Middle frontal gyrus (tissue), 1 donor: Measurements from ENCODE around the gene ABL1.

Experiments used
- DNase-seq: peaks from one replicate; pipeline ENCODE4 v3.0.0-alpha.2; 2015; ENCODE audit warnings: low spot score; ENCODE audit errors: extremely low spot score

The ABL1 gene

DNA sequence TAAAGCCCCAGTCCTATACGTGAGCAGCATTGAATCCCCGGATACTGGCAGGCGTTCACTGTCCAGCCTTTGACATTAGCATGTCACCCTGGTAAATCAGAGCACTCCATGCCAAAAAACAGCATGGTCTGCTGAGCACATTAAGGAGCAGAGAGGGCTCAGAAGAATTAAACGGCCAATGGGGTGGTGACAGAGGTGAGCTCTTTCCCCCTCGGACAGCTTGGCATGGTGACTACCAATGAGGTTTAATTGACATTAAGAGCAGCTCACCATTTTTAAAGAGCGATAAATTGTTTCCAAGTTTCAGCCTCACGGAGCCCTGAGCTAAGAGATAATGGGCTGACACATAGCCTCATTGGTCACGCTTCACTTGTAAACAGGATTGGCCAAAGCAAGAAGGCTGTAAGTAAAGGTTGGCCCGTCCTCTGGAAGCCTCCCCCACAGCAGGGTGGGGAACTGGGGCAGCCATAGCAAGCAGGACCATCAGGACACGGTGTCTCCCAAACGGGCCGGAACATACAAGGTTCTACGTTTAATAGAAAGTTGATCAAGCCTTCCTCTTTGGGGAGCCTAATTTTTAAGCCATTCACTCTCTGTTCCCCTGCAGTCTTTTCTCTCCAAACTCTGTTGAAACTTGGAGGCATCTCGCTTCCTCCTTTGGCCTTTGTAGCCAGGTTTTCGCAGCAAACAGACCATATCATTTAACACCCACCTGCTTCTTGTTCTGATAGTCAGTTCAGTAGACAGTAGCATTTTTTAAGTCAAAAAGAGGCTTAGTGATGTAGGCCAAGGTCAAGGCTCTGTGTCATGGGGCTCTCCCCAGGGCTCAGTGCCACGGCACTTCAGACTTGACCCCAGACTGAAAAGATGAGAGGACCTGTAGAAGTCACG is 35.7 kb downstream of the ABL1 start:
- DNase-seq = no peak

DNA sequence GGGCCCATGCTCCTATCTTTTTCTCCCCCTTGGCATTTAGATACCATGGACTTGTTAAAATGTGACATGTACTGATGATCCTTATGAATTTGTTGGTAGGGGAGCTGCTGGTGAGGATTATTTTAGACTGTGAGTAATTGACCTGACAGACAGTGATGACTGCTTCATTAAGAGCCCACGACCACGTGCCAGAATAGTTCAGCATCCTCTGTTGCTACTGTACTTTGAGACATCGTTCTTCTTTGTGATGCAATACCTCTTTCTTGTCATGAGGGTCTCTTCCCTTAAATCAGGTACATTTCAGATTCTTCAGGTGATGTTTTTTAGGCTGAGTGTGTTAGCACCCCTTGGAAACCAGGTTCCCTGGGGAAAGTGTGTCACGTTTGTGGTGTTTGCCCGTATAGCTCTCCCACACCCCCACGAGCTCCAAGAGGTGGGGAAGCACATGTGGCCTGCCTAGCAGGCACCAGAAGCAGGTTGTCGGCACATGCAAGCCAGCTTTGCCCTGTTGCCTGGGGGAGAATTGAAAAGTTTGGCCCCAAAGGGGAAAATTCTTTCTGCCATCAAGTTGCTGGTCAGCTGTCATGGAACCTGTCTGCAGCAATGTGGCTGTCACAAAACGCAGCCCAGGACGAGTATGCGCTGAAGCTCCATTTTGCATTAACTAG is 36.5 kb downstream of the ABL1 start:
- no peak for DNase-seq

DNA sequence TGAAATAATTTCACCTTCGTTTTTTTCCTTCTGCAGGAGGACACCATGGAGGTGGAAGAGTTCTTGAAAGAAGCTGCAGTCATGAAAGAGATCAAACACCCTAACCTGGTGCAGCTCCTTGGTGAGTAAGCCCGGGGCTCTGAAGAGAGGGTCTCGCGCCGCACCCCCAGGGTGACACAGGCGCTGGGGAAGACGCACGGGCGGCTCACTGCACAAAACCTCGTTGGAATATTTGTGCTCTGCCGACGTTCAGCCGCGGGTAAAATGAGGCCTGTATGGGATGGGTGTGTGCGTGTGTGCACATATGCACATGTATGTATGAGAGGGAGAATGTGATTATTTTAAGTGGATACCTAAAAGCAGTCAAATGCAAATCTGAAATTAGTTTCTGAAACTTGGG is 37.0 kb downstream of the ABL1 start:
- no peak for DNase-seq

DNA sequence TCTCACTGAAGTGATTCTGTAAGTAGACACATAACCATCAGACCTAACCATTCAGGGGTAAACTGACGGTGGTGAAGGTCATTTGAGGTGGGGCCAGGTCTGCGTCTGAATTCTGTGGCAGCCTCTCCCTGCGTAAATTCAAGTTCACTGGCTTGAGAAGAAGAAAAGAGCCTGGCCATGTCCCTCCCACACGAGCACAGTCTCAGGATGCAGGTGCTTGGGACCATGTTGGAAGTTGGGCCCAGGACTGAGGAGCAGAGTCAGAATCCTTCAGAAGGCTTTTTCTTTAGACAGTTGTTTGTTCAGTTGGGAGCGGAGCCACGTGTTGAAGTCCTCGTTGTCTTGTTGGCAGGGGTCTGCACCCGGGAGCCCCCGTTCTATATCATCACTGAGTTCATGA is 37.5 kb downstream of the ABL1 start:
- DNase-seq = no peak

DNA sequence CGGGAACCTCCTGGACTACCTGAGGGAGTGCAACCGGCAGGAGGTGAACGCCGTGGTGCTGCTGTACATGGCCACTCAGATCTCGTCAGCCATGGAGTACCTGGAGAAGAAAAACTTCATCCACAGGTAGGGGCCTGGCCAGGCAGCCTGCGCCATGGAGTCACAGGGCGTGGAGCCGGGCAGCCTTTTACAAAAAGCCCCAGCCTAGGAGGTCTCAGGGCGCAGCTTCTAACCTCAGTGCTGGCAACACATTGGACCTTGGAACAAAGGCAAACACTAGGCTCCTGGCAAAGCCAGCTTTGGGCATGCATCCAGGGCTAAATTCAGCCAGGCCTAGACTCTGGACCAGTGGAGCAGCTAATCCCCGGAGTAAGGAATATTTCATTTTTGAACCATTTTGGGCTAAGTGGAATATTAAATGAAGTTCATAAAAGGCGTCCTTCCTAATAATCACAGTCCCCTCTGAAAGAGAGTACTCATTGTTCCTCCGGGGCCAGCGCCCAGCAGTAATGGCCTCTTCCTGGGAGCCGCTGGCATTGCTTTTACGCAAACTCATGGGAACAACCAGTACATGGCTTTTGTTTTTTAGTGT is 38.0 kb downstream of the ABL1 start:
- no peak for DNase-seq

DNA sequence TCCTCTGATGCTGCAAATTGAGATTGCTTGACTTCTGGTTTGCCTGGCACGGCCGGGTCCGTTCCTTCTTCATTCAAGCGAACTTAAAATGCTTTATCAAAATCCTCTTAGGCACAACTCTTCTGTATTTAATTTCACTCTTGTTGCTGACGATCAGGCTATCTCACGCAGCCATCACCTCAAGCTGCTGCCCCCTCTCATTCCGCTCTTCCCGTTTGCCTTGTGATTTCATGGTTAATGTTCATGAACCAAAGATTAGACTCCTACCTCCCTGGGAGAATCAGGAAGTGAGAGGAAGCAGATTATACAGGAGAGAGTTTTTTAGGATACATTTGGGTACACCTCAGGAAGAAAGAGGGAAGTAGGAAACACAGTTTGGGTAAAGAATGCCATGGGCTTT is 38.9 kb downstream of the ABL1 start:
- DNase-seq = no peak

DNA sequence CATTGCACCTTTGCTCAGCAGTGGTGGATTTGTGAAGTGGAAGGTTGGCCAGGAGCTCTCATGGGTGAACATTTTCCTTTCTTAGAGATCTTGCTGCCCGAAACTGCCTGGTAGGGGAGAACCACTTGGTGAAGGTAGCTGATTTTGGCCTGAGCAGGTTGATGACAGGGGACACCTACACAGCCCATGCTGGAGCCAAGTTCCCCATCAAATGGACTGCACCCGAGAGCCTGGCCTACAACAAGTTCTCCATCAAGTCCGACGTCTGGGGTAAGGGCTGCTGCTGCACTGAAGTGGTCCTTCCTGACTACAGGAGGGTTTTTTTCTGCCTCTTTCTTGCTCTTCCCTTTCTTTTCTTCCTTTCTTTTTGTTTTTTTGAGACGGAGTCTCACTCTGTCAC is 39.7 kb downstream of the ABL1 start:
- no peak for DNase-seq

DNA sequence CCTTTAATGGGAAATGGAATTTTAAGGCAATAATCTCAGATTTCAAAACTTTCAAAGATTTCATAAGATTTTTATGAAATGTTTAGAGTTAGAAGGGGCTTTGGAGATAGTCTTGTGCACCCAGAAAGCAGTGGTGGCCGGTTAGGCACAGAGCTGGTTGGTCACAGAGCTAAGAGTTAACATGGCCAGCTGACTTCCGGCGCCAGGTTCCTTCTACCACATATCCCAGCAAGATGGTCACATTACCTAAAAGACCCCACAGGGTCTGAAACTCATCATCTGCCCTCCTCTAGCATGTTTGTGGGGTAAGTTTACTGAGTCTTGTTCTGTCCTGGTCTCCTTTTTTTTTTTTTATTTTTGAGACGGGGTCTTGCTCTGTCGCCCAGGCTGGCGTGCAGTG is 42.2 kb downstream of the ABL1 start:
- DNase-seq = no peak

DNA sequence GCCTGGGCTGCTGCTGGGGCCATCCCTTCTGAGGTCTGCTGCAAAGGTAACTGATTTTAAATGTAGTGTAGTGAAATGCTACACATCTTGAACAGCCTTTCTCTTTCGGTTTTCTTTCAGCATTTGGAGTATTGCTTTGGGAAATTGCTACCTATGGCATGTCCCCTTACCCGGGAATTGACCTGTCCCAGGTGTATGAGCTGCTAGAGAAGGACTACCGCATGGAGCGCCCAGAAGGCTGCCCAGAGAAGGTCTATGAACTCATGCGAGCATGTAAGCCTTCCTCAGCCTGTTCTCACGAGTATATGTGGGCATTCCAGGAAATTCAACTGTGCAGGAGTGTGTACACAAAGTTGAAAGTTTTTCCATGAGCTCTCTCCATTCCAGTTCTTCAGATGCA is 43.2 kb downstream of the ABL1 start:
- no peak for DNase-seq

DNA sequence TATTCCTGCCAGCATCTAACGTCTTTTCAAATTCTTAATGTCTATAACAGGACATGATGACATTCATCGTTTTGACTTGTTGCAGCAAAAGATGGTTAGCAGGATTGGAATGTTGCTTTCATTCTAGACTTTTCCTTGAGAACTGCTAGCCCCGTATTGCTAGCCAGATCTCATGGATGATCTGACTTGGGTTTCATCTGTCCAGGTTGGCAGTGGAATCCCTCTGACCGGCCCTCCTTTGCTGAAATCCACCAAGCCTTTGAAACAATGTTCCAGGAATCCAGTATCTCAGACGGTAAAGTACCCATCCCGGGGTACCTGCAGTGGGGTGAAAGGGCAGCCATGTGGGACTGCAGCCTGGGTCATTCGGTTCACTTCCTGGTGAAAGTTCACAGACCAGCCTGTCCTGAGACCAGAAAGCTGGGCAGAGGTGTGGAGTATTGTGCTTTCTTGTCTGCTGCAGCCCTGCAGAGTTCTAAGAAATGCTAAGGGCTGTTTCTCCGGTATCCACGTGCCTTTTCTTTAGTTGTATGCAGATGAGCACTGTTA is 44.9 kb downstream of the ABL1 start:
- DNase-seq = no peak

DNA sequence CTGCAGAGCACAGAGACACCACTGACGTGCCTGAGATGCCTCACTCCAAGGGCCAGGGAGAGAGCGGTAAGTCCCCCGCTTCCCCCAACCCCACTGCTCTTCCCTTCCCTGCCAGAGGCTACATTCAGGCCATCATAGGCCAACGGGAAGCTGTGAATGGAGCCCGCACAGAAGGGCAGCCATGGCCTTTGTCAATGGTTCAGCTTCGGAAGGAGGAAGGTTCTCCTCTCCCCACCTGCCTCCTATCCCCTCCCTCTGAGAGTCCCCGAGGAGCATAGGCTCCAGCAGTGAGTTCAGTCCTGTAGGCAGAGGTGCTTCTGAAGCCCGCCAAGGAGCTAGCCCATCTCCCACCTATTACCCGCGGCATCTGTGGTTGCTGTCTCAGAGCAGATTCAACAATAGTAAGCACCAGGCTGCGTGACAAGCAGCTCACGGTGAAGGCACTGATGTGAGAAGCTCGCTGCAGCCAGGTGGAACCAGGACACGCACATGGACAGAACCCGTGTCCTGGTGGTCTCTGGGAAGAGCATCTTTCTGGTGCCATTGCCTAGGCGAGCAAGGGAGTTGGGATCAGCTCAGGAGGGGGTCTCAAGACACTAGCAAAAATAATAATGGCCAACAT is 45.7 kb downstream of the ABL1 start:
- DNase-seq = no peak

DNA sequence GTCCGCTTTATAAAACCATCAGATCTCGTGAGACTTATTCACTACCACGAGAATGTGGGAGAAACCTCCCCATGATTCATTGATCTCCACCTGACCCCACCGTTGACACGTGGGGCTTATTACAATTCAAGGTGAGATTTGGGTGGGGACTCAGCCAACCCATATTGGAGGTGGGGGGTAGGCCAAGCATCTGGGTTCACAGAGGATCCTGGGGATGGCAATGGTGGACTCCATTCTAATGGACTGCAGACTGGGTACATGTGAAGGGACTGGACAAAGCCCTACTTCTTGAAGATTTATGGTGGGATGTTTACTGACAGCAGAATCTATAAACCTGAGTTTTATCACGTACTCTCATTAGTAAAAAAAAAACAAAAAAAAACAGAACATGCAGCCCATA is 46.5 kb downstream of the ABL1 start:
- DNase-seq = no peak

DNA sequence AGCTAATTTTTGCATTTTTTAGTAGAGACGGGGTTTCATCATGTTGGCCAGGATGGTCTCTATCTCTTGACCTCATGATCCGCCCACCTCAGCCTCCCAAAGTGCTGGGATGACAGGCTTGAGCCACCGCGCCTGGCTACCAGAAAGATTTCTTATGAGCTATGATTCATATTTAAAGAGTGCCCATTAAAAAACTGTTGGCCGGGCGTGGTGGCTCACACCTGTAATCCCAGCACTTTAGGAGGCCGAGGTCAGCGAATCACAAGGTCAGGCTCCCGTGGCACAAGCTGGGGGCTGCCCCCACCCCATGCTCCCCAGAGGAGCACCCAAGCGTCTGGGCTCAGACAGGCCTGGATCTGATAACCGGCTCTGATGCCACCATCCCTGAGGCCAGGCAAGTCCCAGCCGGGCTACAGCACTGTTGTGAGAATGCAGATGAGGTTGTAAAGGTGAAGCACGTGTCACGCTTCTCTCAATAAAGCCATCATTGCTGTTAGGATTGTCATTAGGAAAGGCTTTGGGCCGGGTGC is 47.7 kb downstream of the ABL1 start:
- DNase-seq = no peak

DNA sequence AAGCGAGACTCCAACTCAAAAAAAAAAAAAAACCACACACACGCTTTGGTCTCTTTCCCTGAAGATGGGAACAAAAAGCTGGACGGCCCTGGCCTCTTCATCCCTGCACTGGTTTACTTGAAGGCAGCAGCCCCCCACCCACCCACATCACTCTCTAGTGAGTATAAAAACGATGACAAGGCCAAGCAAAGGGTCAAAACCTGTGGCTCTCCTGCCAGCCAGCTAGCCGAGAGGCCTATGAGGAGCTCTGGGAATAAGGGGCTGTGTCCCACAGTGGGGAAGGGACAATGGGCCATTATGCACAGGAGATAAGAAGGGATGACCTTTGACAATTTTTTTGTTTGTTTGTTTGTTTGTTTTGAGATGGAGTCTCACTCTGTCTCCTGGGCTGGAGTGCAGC is 48.4 kb downstream of the ABL1 start:
- no peak for DNase-seq

DNA sequence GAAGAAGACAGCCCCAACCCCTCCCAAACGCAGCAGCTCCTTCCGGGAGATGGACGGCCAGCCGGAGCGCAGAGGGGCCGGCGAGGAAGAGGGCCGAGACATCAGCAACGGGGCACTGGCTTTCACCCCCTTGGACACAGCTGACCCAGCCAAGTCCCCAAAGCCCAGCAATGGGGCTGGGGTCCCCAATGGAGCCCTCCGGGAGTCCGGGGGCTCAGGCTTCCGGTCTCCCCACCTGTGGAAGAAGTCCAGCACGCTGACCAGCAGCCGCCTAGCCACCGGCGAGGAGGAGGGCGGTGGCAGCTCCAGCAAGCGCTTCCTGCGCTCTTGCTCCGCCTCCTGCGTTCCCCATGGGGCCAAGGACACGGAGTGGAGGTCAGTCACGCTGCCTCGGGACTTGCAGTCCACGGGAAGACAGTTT is 49.1 kb downstream of the ABL1 start:
- DNase-seq = no peak

DNA sequence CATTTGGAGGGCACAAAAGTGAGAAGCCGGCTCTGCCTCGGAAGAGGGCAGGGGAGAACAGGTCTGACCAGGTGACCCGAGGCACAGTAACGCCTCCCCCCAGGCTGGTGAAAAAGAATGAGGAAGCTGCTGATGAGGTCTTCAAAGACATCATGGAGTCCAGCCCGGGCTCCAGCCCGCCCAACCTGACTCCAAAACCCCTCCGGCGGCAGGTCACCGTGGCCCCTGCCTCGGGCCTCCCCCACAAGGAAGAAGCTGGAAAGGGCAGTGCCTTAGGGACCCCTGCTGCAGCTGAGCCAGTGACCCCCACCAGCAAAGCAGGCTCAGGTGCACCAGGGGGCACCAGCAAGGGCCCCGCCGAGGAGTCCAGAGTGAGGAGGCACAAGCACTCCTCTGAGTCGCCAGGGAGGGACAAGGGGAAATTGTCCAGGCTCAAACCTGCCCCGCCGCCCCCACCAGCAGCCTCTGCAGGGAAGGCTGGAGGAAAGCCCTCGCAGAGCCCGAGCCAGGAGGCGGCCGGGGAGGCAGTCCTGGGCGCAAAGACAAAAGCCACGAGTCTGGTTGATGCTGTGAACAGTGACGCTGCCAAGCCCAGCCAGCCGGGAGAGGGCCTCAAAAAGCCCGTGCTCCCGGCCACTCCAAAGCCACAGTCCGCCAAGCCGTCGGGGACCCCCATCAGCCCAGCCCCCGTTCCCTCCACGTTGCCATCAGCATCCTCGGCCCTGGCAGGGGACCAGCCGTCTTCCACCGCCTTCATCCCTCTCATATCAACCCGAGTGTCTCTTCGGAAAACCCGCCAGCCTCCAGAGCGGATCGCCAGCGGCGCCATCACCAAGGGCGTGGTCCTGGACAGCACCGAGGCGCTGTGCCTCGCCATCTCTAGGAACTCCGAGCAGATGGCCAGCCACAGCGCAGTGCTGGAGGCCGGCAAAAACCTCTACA is 49.8 kb downstream of the ABL1 start:
- DNase-seq = no peak

DNA sequence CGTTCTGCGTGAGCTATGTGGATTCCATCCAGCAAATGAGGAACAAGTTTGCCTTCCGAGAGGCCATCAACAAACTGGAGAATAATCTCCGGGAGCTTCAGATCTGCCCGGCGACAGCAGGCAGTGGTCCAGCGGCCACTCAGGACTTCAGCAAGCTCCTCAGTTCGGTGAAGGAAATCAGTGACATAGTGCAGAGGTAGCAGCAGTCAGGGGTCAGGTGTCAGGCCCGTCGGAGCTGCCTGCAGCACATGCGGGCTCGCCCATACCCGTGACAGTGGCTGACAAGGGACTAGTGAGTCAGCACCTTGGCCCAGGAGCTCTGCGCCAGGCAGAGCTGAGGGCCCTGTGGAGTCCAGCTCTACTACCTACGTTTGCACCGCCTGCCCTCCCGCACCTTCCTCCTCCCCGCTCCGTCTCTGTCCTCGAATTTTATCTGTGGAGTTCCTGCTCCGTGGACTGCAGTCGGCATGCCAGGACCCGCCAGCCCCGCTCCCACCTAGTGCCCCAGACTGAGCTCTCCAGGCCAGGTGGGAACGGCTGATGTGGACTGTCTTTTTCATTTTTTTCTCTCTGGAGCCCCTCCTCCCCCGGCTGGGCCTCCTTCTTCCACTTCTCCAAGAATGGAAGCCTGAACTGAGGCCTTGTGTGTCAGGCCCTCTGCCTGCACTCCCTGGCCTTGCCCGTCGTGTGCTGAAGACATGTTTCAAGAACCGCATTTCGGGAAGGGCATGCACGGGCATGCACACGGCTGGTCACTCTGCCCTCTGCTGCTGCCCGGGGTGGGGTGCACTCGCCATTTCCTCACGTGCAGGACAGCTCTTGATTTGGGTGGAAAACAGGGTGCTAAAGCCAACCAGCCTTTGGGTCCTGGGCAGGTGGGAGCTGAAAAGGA is 50.7 kb downstream of the ABL1 start:
- DNase-seq = no peak

DNA sequence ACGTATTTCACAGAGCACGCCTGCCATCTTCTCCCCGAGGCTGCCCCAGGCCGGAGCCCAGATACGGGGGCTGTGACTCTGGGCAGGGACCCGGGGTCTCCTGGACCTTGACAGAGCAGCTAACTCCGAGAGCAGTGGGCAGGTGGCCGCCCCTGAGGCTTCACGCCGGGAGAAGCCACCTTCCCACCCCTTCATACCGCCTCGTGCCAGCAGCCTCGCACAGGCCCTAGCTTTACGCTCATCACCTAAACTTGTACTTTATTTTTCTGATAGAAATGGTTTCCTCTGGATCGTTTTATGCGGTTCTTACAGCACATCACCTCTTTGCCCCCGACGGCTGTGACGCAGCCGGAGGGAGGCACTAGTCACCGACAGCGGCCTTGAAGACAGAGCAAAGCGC is 51.9 kb downstream of the ABL1 start:
- no peak for DNase-seq

DNA sequence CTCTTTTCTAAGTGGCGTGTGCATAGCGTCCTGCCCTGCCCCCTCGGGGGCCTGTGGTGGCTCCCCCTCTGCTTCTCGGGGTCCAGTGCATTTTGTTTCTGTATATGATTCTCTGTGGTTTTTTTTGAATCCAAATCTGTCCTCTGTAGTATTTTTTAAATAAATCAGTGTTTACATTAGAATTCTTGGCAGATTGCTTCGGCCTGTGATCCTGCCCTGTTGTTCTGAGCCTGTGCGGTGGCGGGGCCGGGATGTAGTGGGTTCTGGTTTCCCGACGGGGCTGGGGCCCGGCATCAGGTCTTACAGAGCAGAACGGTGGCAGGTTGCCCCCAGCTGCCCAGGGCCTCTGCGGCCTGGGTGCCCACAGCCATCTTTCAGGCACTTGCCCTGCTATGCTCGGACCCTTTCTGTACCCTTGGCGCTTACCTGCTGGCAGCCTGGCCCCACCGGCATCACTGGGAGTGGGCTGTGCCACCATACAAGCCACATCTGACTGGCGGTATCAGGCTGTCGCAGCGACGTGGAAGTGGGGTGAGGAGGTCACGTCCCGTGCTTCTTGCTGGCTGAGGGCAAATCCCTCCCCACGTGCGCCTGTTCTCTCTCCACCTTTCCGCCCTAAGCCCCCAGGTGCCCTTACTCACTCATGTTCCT is 52.6 kb downstream of the ABL1 start:
- DNase-seq = no peak
